HepG2 (cell line): ENCODE data around the gene NT5C2. TPM values are rescaled to one million over a fixed set of nuclear protein-coding genes. Genes with fewer than 3 reads are reported as not detected.

Experiments used
- ATF1 ChIP-seq: IDR thresholded peaks from 2 replicates; pipeline ENCODE4 v1.6.1; 2016; ENCODE audit warnings: mild to moderate bottlenecking, control low read depth
- ATF6 ChIP-seq: sonication (generic); formaldehyde crosslinking; conservative IDR thresholded peaks from 2 replicates; pipeline ENCODE4 v1.4.0; 2020; ENCODE audit warnings: missing genetic modification reagents
- CENPT ChIP-seq: sonication (generic); formaldehyde crosslinking; IDR thresholded peaks from 2 replicates; pipeline ENCODE4 v1.8.0; 2022; ENCODE audit warnings: low read depth, mild to moderate bottlenecking, moderate library complexity, missing genetic modification reagents
- CREM ChIP-seq, 2 experiments: sonication (generic) in 1 of 2; formaldehyde crosslinking in 1 of 2; IDR thresholded peaks; 2 replicates each; pipeline versions ENCODE4 v1.4.0 to v1.6.1; 2016 to 2020; ENCODE audit warnings: antibody characterized with exemption in 1 of 2, mild to moderate bottlenecking in 1 of 2, missing genetic modification reagents in 1 of 2
- EEA1 ChIP-seq: sonication (generic); formaldehyde crosslinking; IDR thresholded peaks from 2 replicates; pipeline ENCODE4 v1.5.1; 2020; ENCODE audit warnings: mild to moderate bottlenecking, missing genetic modification reagents, borderline replicate concordance
- FOXK2 ChIP-seq: fragments of 450-650 bp; IDR thresholded peaks from 2 replicates; pipeline ENCODE4 v1.6.1; 2016
- HMGXB3 ChIP-seq: sonication (generic); formaldehyde crosslinking; IDR thresholded peaks from 2 replicates; pipeline ENCODE4 v1.4.0; 2020; ENCODE audit warnings: missing genetic modification reagents, borderline replicate concordance
- KLF11 ChIP-seq: IDR thresholded peaks from 2 replicates; pipeline ENCODE4 v1.6.1; 2016; ENCODE audit warnings: missing compliant biosample characterization
- KLF15 ChIP-seq: sonication (generic); formaldehyde crosslinking; IDR thresholded peaks from 2 replicates; pipeline ENCODE4 v1.8.1; 2023; ENCODE audit warnings: borderline replicate concordance, mild to moderate bottlenecking, inconsistent platforms, missing genetic modification reagents, mixed read lengths
- MED8 ChIP-seq: sonication (generic); formaldehyde crosslinking; IDR thresholded peaks from 2 replicates; pipeline ENCODE4 v1.8.1; 2023; ENCODE audit warnings: mild to moderate bottlenecking, missing genetic modification reagents; ENCODE audit not compliant: insufficient replicate concordance
- PRDM15 ChIP-seq: sonication (generic); formaldehyde crosslinking; IDR thresholded peaks from 2 replicates; pipeline ENCODE4 v1.4.0; 2020; ENCODE audit warnings: missing genetic modification reagents
- ZNF512B ChIP-seq: sonication (generic); formaldehyde crosslinking; IDR thresholded peaks from 2 replicates; pipeline ENCODE4 v1.5.1; 2020; ENCODE audit warnings: missing genetic modification reagents, mild to moderate bottlenecking, borderline replicate concordance
- ZNF597 ChIP-seq: sonication (generic); formaldehyde crosslinking; IDR thresholded peaks from 2 replicates; pipeline ENCODE4 v1.5.0; 2020; ENCODE audit warnings: missing genetic modification reagents
- ZNF773 ChIP-seq: sonication (generic); formaldehyde crosslinking; IDR thresholded peaks from 2 replicates; pipeline ENCODE4 v1.4.0; 2020; ENCODE audit warnings: missing genetic modification reagents, borderline replicate concordance
- ZNF816 ChIP-seq: sonication (generic); formaldehyde crosslinking; IDR thresholded peaks from 2 replicates; pipeline ENCODE4 v1.8.0; 2022; ENCODE audit warnings: missing genetic modification reagents, mild to moderate bottlenecking, borderline replicate concordance
- polyA plus RNA-seq, 8 experiments: library from polyadenylated mRNA; depleted of rRNA in 3 of 8; stranded (reverse) in 7 of 8; unstranded in 1 of 8; fragments of >200 nt; fragmentation: Illumina TruSeq in 4 of 8; extraction: Trizol in 4 of 8; gene quantifications; 2 replicates each; pipeline versions ENCODE4 v1.2.1 to v1.2.3, GENCODE V29; 2011 to 2016; ENCODE audit warnings: low read depth in 4 of 8, missing spikeins in 1 of 8, mixed read lengths in 1 of 8; ENCODE audit not compliant: insufficient read depth in 1 of 8
- total RNA-seq, 5 experiments: library from RNA; depleted of rRNA; stranded (reverse); fragments of >200 nt; fragmentation: Illumina TruSeq; extraction: Trizol; gene quantifications; 2 replicates each; pipeline ENCODE4 v1.2.3, GENCODE V29; 2016; ENCODE audit warnings: low read depth in 1 of 5

NT5C2 gene
- total and polyA plus RNA-seq, 2 of the 13 experiments (the other 11 are each of a cell fraction or from before 2014, with no cell fraction given), result 40.6 to 55.2 TPM

- TF ChIP-seq CREM (IDR thresholded peaks at IDR 0.05) (peak; percentile 57; the same call in 1 of the 2 replicates), CREM (CRISPR knock-in tag; IDR thresholded peaks at IDR 0.05) (no peak), CENPT (CRISPR knock-in tag) (no peak), ATF1 (0 out of 2 replicates have a peak, but pooled peaks have one; percentile 40), HMGXB3 (CRISPR knock-in tag) (no peak), MED8 (no peak), ZNF512B (CRISPR knock-in tag) (no peak; the same call in 1 of the 2 replicates), ZNF597 (CRISPR knock-in tag) (no peak), ZNF816 (no peak), EEA1 (CRISPR knock-in tag) (no peak), ATF6 (no peak), KLF11 (CRISPR knock-in tag) (no peak), PRDM15 (CRISPR knock-in tag) (no peak), KLF15 (no peak), FOXK2 (no peak), ZNF773 (CRISPR knock-in tag) (no peak)
Measured at GRCh38 chr10:103231047-103231551, 38.0 kb upstream of the NT5C2 start (continued).
